ENCODE results near the gene SLC44A3.

SLC44A3 gene

GRCh38 chr1:94878329-94878728 is 58.2 kb downstream of the SLC44A3 start:
- H3K4me3 ChIP-seq (ENCODE audit: low read depth, low read length): no peak overlapping the region
- DNase-seq (ENCODE audit: low read depth, low spot score): no peak
- ChIA-PET POLR2A (no interaction called here), CTCF (interaction anchor here (10.8 kb wide), 1 partner anchor 24 kb away, joined by 84 read pairs; no protein-coding TSS in a partner anchor)
- no peak for TF ChIP-seq CTCF (IDR thresholded peaks at IDR 0.05; ENCODE audit: insufficient read depth, low read length, missing control alignments)

GRCh38 chr1:94883691-94884090 is 63.5 kb downstream of the SLC44A3 start:
- no peak for DNase-seq (ENCODE audit: low read depth, low spot score)
- no peak overlapping the region for H3K4me3 ChIP-seq (ENCODE audit: low read depth, low read length)
- ChIA-PET POLR2A (no interaction called here), CTCF (interaction anchor here (1.4 to 1.6 kb wide), 2 partner anchors 12 kb away, joined by 4 read pairs; no protein-coding TSS in a partner anchor)
- no peak for TF ChIP-seq CTCF (IDR thresholded peaks at IDR 0.05; ENCODE audit: insufficient read depth, low read length, missing control alignments)

- CTCF ChIA-PET: interaction anchor here (1.3 to 3.6 kb wide), 4 partner anchors 11 to 158 kb away, joined by 4 to 13 read pairs (median 6); no protein-coding TSS in a partner anchor
- no peak for TF ChIP-seq CTCF (IDR thresholded peaks at IDR 0.05; ENCODE audit: insufficient read depth, low read length, missing control alignments)
- POLR2A ChIA-PET: no interaction called here
- H3K4me3 ChIP-seq (ENCODE audit: low read depth, low read length): no peak overlapping the region
- DNase-seq (ENCODE audit: low read depth, low spot score): no peak
These were observed 63.9 kb downstream of the SLC44A3 start for GRCh38 chr1:94884106-94884505.

- TF ChIP-seq CTCF (IDR thresholded peaks at IDR 0.05; ENCODE audit: insufficient read depth, low read length, missing control alignments): no peak
- DNase-seq (ENCODE audit: low read depth, low spot score): no peak
- no peak overlapping the region for H3K4me3 ChIP-seq (ENCODE audit: low read depth, low read length)
- ChIA-PET POLR2A (no interaction called here), CTCF (interaction anchor here (1.3 to 3.6 kb wide), 5 partner anchors 11 to 157 kb away, joined by 3 to 13 read pairs (median 4); no protein-coding TSS in a partner anchor)
These were observed 64.3 kb downstream of the SLC44A3 start for GRCh38 chr1:94884507-94884906.

- POLR2A ChIA-PET: interaction anchor here (0.8 kb wide), 2 partner anchors 14 to 21 kb away, joined by 3 read pairs; no protein-coding TSS in a partner anchor
- no peak overlapping the region for H3K4me3 ChIP-seq (ENCODE audit: low read depth, low read length)
- CTCF ChIA-PET: interaction anchor here (0.9 to 3.6 kb wide), 5 partner anchors 12 to 157 kb away, joined by 3 to 13 read pairs (median 6); no protein-coding TSS in a partner anchor
- no peak for DNase-seq (ENCODE audit: low read depth, low spot score)
- TF ChIP-seq CTCF (IDR thresholded peaks at IDR 0.05; ENCODE audit: insufficient read depth, low read length, missing control alignments): no peak
These were observed 66.2 kb downstream of the SLC44A3 start for GRCh38 chr1:94886361-94886760.

GRCh38 chr1:94887106-94887505 is 66.9 kb downstream of the SLC44A3 start:
- ChIA-PET CTCF (interaction anchor here (1.2 to 3.6 kb wide), 3 partner anchors 155 to 174 kb away, joined by 3 to 13 read pairs (median 10); no protein-coding TSS in a partner anchor), POLR2A (no interaction called here)
- H3K4me3 ChIP-seq (ENCODE audit: low read depth, low read length): no peak overlapping the region
- no peak for DNase-seq (ENCODE audit: low read depth, low spot score)
- TF ChIP-seq CTCF (IDR thresholded peaks at IDR 0.05; ENCODE audit: insufficient read depth, low read length, missing control alignments): no peak

Data from AG04449 (cell line).